ENCODE measurements around the gene ETFRF1. TPM values are rescaled to one million over a fixed set of nuclear protein-coding genes. Genes with fewer than 3 reads are reported as not detected.

The ETFRF1 gene
- total and polyA plus RNA-seq, 2 donors, result 18.0 to 41.1 TPM

DNA sequence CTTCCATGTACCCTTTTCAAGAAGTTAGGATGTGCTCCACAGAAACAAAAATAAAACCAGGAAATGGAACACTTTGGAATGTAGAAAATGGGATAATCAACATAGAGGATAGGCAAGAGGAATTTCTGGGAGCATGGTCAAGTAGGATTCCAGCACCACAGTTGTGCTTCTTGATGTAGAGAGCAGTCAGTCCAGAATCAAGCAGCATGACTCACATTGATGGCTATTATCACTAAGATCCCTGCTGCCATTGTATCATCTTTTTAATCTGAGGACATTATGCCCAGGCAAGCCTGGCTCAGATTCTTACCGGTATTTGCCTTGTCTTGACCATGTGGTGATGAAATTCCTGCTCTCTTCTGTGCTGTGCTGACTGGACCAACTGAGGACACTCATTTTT is 5.7 kb downstream of the ETFRF1 start:
- DNase-seq (ENCODE audit: low read depth in 6 of 9, low spot score in 9 of 9), result no peak
- H3K27me3 ChIP-seq (ENCODE audit: control insufficient read depth in 2 of 2, insufficient read depth in 1 of 2, low read length in 1 of 2), result no peaks in the 10 kb centered on the region
- peaks cover 4 to 12% of the 10 kb centered on the region in 2 donors for H3K36me3 ChIP-seq (ENCODE audit: control insufficient read depth in 2 of 2, insufficient read depth in 2 of 2, low read length in 1 of 2)
- 100% methylated on average over 1 of the region's 1 CpG for WGBS
- H3K4me3 ChIP-seq (ENCODE audit: low read length in 2 of 2), result no peak overlapping the region
- no peaks in the 10 kb centered on the region for H3K9me3 ChIP-seq (ENCODE audit: control insufficient read depth in 2 of 2, insufficient read depth in 1 of 2, low read length in 1 of 2)
- H3K27ac ChIP-seq (ENCODE audit: low read depth in 1 of 2, low read length in 1 of 2), result no peak overlapping the region
- peaks cover 0 to 1% of the 10 kb centered on the region in 2 donors for H3K4me1 ChIP-seq (ENCODE audit: control insufficient read depth in 2 of 2, insufficient read depth in 2 of 2, low read length in 2 of 2)

DNA sequence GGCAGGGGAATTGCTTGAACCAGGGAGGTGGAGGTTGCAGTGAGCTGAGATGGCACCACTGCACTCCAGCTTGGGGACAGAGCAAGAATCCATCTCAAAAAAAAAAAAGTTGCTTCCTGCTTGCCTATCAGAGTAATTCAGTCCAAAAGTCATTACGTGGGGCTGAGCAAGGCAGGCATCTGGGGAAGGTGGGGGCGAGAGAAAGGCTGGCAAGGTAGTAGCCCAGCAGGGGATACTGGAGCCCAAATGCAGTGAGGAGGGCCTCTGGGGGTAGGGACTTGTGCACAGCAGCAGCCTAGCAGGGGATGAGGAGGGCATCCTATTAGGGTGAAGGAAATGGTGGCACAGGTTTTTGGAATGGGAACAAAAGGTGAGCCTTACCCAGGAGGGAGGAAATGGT is 7.1 kb downstream of the ETFRF1 start:
- DNase-seq (ENCODE audit: low read depth in 6 of 9, low spot score in 9 of 9), result no peak
- Histone ChIP-seq H3K4me1 (ENCODE audit: control insufficient read depth in 2 of 2, insufficient read depth in 2 of 2, low read length in 2 of 2) (no peaks in the 10 kb centered on the region), H3K9me3 (ENCODE audit: control insufficient read depth in 2 of 2, insufficient read depth in 1 of 2, low read length in 1 of 2) (no peaks in the 10 kb centered on the region), H3K36me3 (ENCODE audit: control insufficient read depth in 2 of 2, insufficient read depth in 2 of 2, low read length in 1 of 2) (peaks cover 7 to 17% of the 10 kb centered on the region in 2 donors), H3K27ac (ENCODE audit: low read depth in 1 of 2, low read length in 1 of 2) (no peak overlapping the region), H3K4me3 (ENCODE audit: low read length in 2 of 2) (no peak overlapping the region), H3K27me3 (ENCODE audit: control insufficient read depth in 2 of 2, insufficient read depth in 1 of 2, low read length in 1 of 2) (no peaks in the 10 kb centered on the region)
- 96% methylated on average over 2 of the region's 2 CpGs for WGBS

DNA sequence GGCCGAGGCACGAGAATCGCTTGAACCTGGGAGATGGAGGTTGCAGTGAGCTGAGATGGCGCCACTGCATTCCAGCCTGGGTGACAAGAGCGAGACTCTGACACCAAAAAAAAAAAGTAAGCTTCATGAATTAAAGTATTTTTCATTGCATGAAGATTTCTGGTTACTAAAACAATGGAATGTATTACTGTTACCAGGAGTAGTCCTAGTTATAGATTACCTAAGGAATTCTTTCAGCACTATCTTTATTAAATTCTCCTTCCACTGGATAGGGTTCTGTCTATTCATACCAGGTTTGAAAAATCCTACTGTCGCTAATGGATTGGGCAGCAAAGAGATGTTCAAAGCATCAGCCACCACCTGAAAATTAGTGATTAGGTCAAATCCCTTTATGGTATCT is 12.4 kb downstream of the ETFRF1 start:
- no peak overlapping the region for H3K27ac ChIP-seq (ENCODE audit: low read depth in 1 of 2, low read length in 1 of 2)
- no peak overlapping the region for H3K4me3 ChIP-seq (ENCODE audit: low read length in 2 of 2)
- peaks cover 7 to 26% of the 10 kb centered on the region in 2 donors for H3K36me3 ChIP-seq (ENCODE audit: control insufficient read depth in 2 of 2, insufficient read depth in 2 of 2, low read length in 1 of 2)
- no peaks in the 10 kb centered on the region for H3K27me3 ChIP-seq (ENCODE audit: control insufficient read depth in 2 of 2, insufficient read depth in 1 of 2, low read length in 1 of 2)
- DNase-seq (ENCODE audit: low read depth in 6 of 9, low spot score in 9 of 9), result no peak
- H3K9me3 ChIP-seq (ENCODE audit: control insufficient read depth in 2 of 2, insufficient read depth in 1 of 2, low read length in 1 of 2), result no peaks in the 10 kb centered on the region
- no peaks in the 10 kb centered on the region for H3K4me1 ChIP-seq (ENCODE audit: control insufficient read depth in 2 of 2, insufficient read depth in 2 of 2, low read length in 2 of 2)
- 98% methylated on average over 6 of the region's 6 CpGs for WGBS

DNA sequence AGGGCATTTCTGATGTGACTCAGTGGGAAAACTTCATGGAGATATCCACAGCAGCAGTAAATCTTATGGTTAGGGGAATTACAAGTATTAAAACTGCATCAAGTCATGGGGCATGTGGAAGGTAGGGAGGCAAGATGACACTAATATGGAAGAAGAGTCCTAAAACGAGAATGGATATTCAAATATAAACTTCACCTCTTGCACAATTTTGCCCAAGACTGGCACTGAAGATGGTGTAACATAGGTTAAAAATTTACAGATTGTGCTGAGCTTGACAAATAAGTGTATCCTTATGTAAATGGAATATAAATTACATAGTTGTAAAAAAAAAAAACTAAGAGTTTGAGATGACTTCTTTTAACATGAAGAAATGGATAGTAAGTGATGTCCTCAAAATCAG is 12.8 kb downstream of the ETFRF1 start:
- peaks cover 7 to 26% of the 10 kb centered on the region in 2 donors for H3K36me3 ChIP-seq (ENCODE audit: control insufficient read depth in 2 of 2, insufficient read depth in 2 of 2, low read length in 1 of 2)

DNA sequence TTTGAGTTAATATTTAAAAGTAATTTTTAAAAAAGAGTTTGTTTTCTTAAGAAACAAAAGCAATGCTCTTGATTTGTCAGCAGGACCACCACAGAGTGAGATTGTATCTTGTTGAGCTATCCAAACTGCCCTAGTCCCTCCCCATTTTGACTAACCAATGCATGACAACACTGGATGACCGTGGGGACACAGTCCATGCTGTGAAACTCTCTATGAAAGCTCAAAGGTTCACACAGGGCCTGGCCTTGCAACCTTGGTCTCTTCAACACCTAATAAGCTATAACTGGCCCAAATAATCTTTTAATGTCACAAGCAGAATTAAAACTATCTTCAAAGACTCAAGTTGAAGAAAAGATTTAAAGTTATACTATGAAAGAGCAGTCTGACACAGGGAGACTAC is 13.5 kb downstream of the ETFRF1 start:
- WGBS, result 98% methylated on average over 1 of the region's 1 CpG
- Histone ChIP-seq H3K27ac (ENCODE audit: low read depth in 1 of 2, low read length in 1 of 2) (no peak overlapping the region), H3K4me3 (ENCODE audit: low read length in 2 of 2) (no peak overlapping the region), H3K4me1 (ENCODE audit: control insufficient read depth in 2 of 2, insufficient read depth in 2 of 2, low read length in 2 of 2) (no peaks in the 10 kb centered on the region), H3K27me3 (ENCODE audit: control insufficient read depth in 2 of 2, insufficient read depth in 1 of 2, low read length in 1 of 2) (no peaks in the 10 kb centered on the region), H3K36me3 (ENCODE audit: control insufficient read depth in 2 of 2, insufficient read depth in 2 of 2, low read length in 1 of 2) (peaks cover 7 to 20% of the 10 kb centered on the region in 2 donors), H3K9me3 (ENCODE audit: control insufficient read depth in 2 of 2, insufficient read depth in 1 of 2, low read length in 1 of 2) (no peaks in the 10 kb centered on the region)
- DNase-seq (ENCODE audit: low read depth in 6 of 9, low spot score in 9 of 9), result no peak

More for the DNA sequence above, 12.8 kb downstream of the ETFRF1 start:
- 94% methylated on average over 1 of the region's 1 CpG for WGBS
- H3K4me1 ChIP-seq (ENCODE audit: control insufficient read depth in 2 of 2, insufficient read depth in 2 of 2, low read length in 2 of 2), result no peaks in the 10 kb centered on the region
- H3K4me3 ChIP-seq (ENCODE audit: low read length in 2 of 2), result no peak overlapping the region
- H3K27me3 ChIP-seq (ENCODE audit: control insufficient read depth in 2 of 2, insufficient read depth in 1 of 2, low read length in 1 of 2), result no peaks in the 10 kb centered on the region
- H3K9me3 ChIP-seq (ENCODE audit: control insufficient read depth in 2 of 2, insufficient read depth in 1 of 2, low read length in 1 of 2), result no peaks in the 10 kb centered on the region
- no peak overlapping the region for H3K27ac ChIP-seq (ENCODE audit: low read depth in 1 of 2, low read length in 1 of 2)
- no peak for DNase-seq (ENCODE audit: low read depth in 6 of 9, low spot score in 9 of 9)

DNA sequence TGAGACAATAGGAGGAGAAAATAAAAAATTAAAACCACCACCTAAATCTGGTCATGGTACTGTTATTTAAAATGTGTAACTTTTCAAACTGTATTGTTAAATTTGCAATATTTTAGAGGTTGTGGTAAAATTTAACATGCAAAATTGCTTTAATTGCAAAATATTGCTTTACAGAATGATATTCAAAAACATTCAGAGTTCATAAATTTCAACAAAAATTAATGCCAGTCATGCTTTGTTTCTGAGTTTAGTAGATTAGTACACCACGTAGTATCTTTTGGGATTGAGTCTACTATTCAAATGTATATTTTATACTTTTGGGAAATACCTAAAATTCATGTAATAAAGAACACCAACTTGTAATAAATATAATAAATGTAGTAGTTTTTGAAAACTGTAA is 18.3 kb downstream of the ETFRF1 start:
- no peak for DNase-seq (ENCODE audit: low read depth in 6 of 9, low spot score in 9 of 9)
- Histone ChIP-seq H3K9me3 (ENCODE audit: control insufficient read depth in 2 of 2, insufficient read depth in 1 of 2, low read length in 1 of 2) (no peaks in the 10 kb centered on the region), H3K27me3 (ENCODE audit: control insufficient read depth in 2 of 2, insufficient read depth in 1 of 2, low read length in 1 of 2) (no peaks in the 10 kb centered on the region), H3K36me3 (ENCODE audit: control insufficient read depth in 2 of 2, insufficient read depth in 2 of 2, low read length in 1 of 2) (peaks cover 6 to 18% of the 10 kb centered on the region in 2 donors), H3K4me3 (ENCODE audit: low read length in 2 of 2) (no peak overlapping the region), H3K4me1 (ENCODE audit: control insufficient read depth in 2 of 2, insufficient read depth in 2 of 2, low read length in 2 of 2) (no peaks in the 10 kb centered on the region), H3K27ac (ENCODE audit: low read depth in 1 of 2, low read length in 1 of 2) (no peak overlapping the region)
- WGBS, result 99% methylated on average over 1 of the region's 1 CpG

DNA sequence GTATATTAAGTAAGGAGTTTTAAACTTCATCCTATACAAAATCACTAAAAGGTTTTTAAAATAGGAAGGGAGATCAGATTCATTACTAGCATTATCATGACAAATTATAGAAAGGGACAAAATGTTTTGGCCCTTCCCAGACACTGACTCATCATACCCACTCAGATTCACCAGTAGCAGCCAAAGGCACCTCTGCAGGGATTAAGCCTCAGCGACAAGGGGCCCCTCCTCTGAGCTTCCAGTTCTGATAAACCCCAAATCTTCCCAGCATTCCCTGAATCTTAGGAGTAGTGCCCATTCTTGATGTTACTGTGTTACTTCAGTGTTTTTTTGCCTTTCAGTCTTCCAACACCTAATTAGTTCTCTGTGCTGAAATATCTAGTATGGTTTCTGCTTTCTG is 41.2 kb downstream of the ETFRF1 start:
- DNase-seq (ENCODE audit: low read depth in 6 of 9, low spot score in 9 of 9), result no peak
- Histone ChIP-seq H3K4me1 (ENCODE audit: control insufficient read depth in 2 of 2, insufficient read depth in 2 of 2, low read length in 2 of 2) (no peaks in the 10 kb centered on the region), H3K27ac (ENCODE audit: low read depth in 1 of 2, low read length in 1 of 2) (no peak overlapping the region), H3K9me3 (ENCODE audit: control insufficient read depth in 2 of 2, insufficient read depth in 1 of 2, low read length in 1 of 2) (no peaks in the 10 kb centered on the region), H3K4me3 (ENCODE audit: low read length in 2 of 2) (no peak overlapping the region), H3K27me3 (ENCODE audit: control insufficient read depth in 2 of 2, insufficient read depth in 1 of 2, low read length in 1 of 2) (no peaks in the 10 kb centered on the region), H3K36me3 (ENCODE audit: control insufficient read depth in 2 of 2, insufficient read depth in 2 of 2, low read length in 1 of 2) (peaks cover 10 to 15% of the 10 kb centered on the region in 2 donors)
- WGBS, result 95% methylated on average over 1 of the region's 1 CpG

DNA sequence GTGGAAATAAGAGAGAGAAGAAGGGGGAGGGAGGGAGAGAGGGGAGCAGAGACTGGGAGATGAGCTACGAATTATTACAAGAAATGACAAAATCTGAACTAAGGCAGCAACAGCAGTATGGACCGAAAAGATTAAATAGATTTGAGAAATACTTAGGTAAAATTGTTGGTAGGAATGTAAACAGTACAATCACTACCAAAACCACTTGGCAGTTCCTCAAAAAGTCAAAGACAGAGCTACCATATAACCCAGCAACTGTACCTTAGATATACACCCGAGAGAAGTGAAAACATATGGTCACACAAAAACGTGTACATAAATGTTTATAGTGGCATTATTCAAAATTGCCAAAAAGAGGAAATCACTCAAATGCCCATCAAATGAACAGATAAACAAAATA is 41.6 kb downstream of the ETFRF1 start:
- WGBS, result 93% methylated on average over 4 of the region's 4 CpGs
- peaks cover 10 to 15% of the 10 kb centered on the region in 2 donors for H3K36me3 ChIP-seq (ENCODE audit: control insufficient read depth in 2 of 2, insufficient read depth in 2 of 2, low read length in 1 of 2)
- no peak overlapping the region for H3K27ac ChIP-seq (ENCODE audit: low read depth in 1 of 2, low read length in 1 of 2)

DNA sequence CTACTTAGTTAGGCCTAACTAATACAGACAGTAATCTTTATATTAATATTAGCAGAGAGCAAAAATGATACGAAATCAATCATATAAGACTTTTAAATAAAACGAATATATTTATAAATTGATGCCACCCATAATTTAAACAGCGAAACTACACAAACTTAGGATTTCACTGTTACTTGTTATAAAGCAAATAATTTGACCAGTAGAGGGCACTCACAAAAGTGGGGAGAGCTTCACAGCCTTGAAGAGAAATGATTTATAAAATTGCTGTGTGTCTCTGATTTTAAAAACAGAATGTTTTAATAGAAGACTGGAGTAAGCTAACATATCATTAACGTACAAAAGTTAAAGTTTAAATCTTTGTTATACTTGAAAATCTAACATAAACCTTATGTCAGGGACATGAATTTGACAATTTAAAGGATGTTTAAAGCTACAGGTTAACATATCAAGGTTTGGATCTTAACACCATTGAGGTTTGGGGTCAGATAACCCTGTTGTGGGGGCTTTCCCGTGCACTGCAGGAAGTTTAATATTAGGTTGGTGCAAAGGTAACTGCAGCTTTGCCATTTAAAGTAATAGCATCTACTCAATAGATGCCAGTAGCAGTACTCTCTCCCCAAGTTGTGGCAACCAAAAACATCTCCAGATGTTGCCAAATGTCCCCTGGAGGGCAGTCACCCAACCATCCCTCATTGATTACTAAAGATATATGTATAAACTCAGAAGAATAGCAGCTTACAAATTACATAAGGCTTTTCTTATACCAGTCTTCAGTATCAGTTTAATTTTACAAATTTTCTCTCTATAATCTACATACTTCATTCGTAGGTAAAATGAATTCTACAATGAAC is 46.4 kb downstream of the ETFRF1 start:
- 68% methylated on average over 6 of the region's 6 CpGs for WGBS
- H3K27me3 ChIP-seq (ENCODE audit: control insufficient read depth in 2 of 2, insufficient read depth in 1 of 2, low read length in 1 of 2), result no peaks in the 10 kb centered on the region
- peaks cover 4 to 20% of the 10 kb centered on the region in 2 donors for H3K36me3 ChIP-seq (ENCODE audit: control insufficient read depth in 2 of 2, insufficient read depth in 2 of 2, low read length in 1 of 2)
- peak in 5 of 9 donors; percentile 39 to 75 (median 49) for DNase-seq (ENCODE audit: low read depth in 6 of 9, low spot score in 9 of 9)
- H3K9me3 ChIP-seq (ENCODE audit: control insufficient read depth in 2 of 2, insufficient read depth in 1 of 2, low read length in 1 of 2), result no peaks in the 10 kb centered on the region
- peaks cover 0 to 2% of the 10 kb centered on the region in 2 donors for H3K4me1 ChIP-seq (ENCODE audit: control insufficient read depth in 2 of 2, insufficient read depth in 2 of 2, low read length in 2 of 2)
- H3K4me3 ChIP-seq (ENCODE audit: low read length in 2 of 2), result no peak overlapping the region
- H3K27ac ChIP-seq (ENCODE audit: low read depth in 1 of 2, low read length in 1 of 2), result no peak overlapping the region

More for the DNA sequence above, 41.6 kb downstream of the ETFRF1 start:
- no peak for DNase-seq (ENCODE audit: low read depth in 6 of 9, low spot score in 9 of 9)
- H3K27me3 ChIP-seq (ENCODE audit: control insufficient read depth in 2 of 2, insufficient read depth in 1 of 2, low read length in 1 of 2), result no peaks in the 10 kb centered on the region
- H3K4me1 ChIP-seq (ENCODE audit: control insufficient read depth in 2 of 2, insufficient read depth in 2 of 2, low read length in 2 of 2), result peaks cover 0 to 2% of the 10 kb centered on the region in 2 donors
- H3K9me3 ChIP-seq (ENCODE audit: control insufficient read depth in 2 of 2, insufficient read depth in 1 of 2, low read length in 1 of 2), result no peaks in the 10 kb centered on the region
- no peak overlapping the region for H3K4me3 ChIP-seq (ENCODE audit: low read length in 2 of 2)
